Ishikawa (cell line): Measurements from ENCODE around the gene CARMIL1.

Source experiments
- CEBPB ChIP-seq: IDR thresholded peaks from 2 replicates; pipeline ENCODE4 v1.6.1; 2012
- CREB1 ChIP-seq: IDR thresholded peaks from 2 replicates; pipeline ENCODE4 v1.6.1; 2012; ENCODE audit warnings: low read depth
- EGR1 ChIP-seq: IDR thresholded peaks from 2 replicates; pipeline ENCODE4 v1.6.1; 2012
- EP300 ChIP-seq: IDR thresholded peaks from 2 replicates; pipeline ENCODE4 v1.6.1; 2012; ENCODE audit warnings: borderline replicate concordance
- MAX ChIP-seq: IDR thresholded peaks from 2 replicates; pipeline ENCODE4 v1.6.1; 2012
- NFIC ChIP-seq: IDR thresholded peaks from 2 replicates; pipeline ENCODE4 v1.6.1; 2012
- REST ChIP-seq: IDR thresholded peaks from 2 replicates; pipeline ENCODE4 v1.6.1; 2012; ENCODE audit warnings: low read depth, mild to moderate bottlenecking
- TAF1 ChIP-seq: IDR thresholded peaks from 2 replicates; pipeline ENCODE4 v1.6.1; 2012; ENCODE audit warnings: low read depth, mild to moderate bottlenecking
- TEAD4 ChIP-seq: IDR thresholded peaks from 2 replicates; pipeline ENCODE4 v1.6.1; 2012
- USF1 ChIP-seq: IDR thresholded peaks from 2 replicates; pipeline ENCODE4 v1.6.1; 2012
- YY1 ChIP-seq: IDR thresholded peaks from 2 replicates; pipeline ENCODE4 v1.6.1; 2012; ENCODE audit warnings: low read depth
- ZBTB7A ChIP-seq: IDR thresholded peaks from 2 replicates; pipeline ENCODE4 v1.6.1; 2012; ENCODE audit warnings: low read depth

- TF ChIP-seq REST (no peak), EGR1 (no peak), YY1 (no peak), USF1 (no peak), TAF1 (no peak), EP300 (no peak), CEBPB (no peak), MAX (no peak), ZBTB7A (no peak), TEAD4 (no peak), NFIC (no peak), CREB1 (no peak)
Observed at GRCh38 chr6:25315194-25316177, 36.3 kb downstream of the CARMIL1 start.
